Trophoblast cell (in vitro differentiated cells and primary cell): ENCODE results near the gene PHF5A. TPM values are rescaled to one million over a fixed set of nuclear protein-coding genes. Genes with fewer than 3 reads are reported as not detected.
A peak's percentile ranks its signal among the peaks of the same experiment; 100 is the strongest.

Source experiments
- DNase-seq, 2 donors: peaks; one replicate each; pipeline ENCODE4 v3.0.0-alpha.2; 2016
- H2AFZ ChIP-seq: 2 replicates; pipeline ENCODE4 v1.6.1; 2013; ENCODE audit warnings: low read length, moderate library complexity, mild to moderate bottlenecking; ENCODE audit not compliant: insufficient read depth, poor library complexity
- H2AK5ac ChIP-seq: 2 replicates; pipeline ENCODE4 v1.6.1; 2013; ENCODE audit warnings: mild to moderate bottlenecking, low read length
- H2BK120ac ChIP-seq: 2 replicates; pipeline ENCODE4 v1.6.1; 2013; ENCODE audit warnings: low read length, mild to moderate bottlenecking, moderate library complexity; ENCODE audit not compliant: insufficient read depth, poor library complexity
- H2BK12ac ChIP-seq: 2 replicates; pipeline ENCODE4 v1.6.1; 2013; ENCODE audit warnings: mild to moderate bottlenecking, low read length, moderate library complexity
- H2BK5ac ChIP-seq: 2 replicates; pipeline ENCODE4 v1.6.1; 2013; ENCODE audit warnings: low read length, low read depth, moderate library complexity, mild to moderate bottlenecking; ENCODE audit not compliant: poor library complexity
- H3K14ac ChIP-seq: 2 replicates; pipeline ENCODE4 v1.6.1; 2013; ENCODE audit warnings: mild to moderate bottlenecking, low read length
- H3K18ac ChIP-seq: 2 replicates; pipeline ENCODE4 v1.6.1; 2013; ENCODE audit warnings: mild to moderate bottlenecking, low read length
- H3K23ac ChIP-seq: 2 replicates; pipeline ENCODE4 v1.6.1; 2013; ENCODE audit warnings: low read length
- H3K27ac ChIP-seq: 2 replicates; pipeline ENCODE4 v1.5.1; 2013; ENCODE audit warnings: low read depth, mild to moderate bottlenecking, inconsistent platforms, low read length, moderate library complexity
- H3K27me3 ChIP-seq: 2 replicates; pipeline ENCODE4 v1.6.1; 2013; ENCODE audit warnings: inconsistent platforms, mild to moderate bottlenecking, low read length, moderate library complexity; ENCODE audit not compliant: insufficient read depth
- H3K36me3 ChIP-seq, 2 experiments: 1 replicate in 1 of 2; 2 replicates in 1 of 2; pipeline ENCODE4 v1.6.1; 2013; ENCODE audit warnings: low read length in 2 of 2, mild to moderate bottlenecking in 2 of 2, moderate library complexity in 1 of 2; ENCODE audit not compliant: insufficient read depth in 2 of 2, control insufficient read depth in 1 of 2
- H3K4ac ChIP-seq: 2 replicates; pipeline ENCODE4 v1.6.1; 2013; ENCODE audit warnings: low read depth, mild to moderate bottlenecking, low read length, moderate library complexity
- H3K4me1 ChIP-seq, 2 experiments: 1 replicate in 1 of 2; 2 replicates in 1 of 2; pipeline ENCODE4 v1.6.1; 2013; ENCODE audit warnings: low read length in 2 of 2, mild to moderate bottlenecking in 2 of 2, moderate library complexity in 1 of 2; ENCODE audit not compliant: insufficient read depth in 2 of 2, control insufficient read depth in 1 of 2
- H3K4me2 ChIP-seq: 2 replicates; pipeline ENCODE4 v1.6.1; 2013; ENCODE audit warnings: inconsistent platforms, mild to moderate bottlenecking, low read length, moderate library complexity
- H3K4me3 ChIP-seq: 2 replicates; pipeline ENCODE4 v1.5.1; 2013; ENCODE audit warnings: mild to moderate bottlenecking, low read depth, low read length, inconsistent platforms
- H3K79me1 ChIP-seq: one replicate; pipeline ENCODE4 v1.6.1; 2013; ENCODE audit warnings: low read length
- H3K79me2 ChIP-seq: 2 replicates; pipeline ENCODE4 v1.6.1; 2013; ENCODE audit warnings: low read length, mild to moderate bottlenecking; ENCODE audit not compliant: control insufficient read depth, insufficient read depth, poor library complexity
- H3K9ac ChIP-seq: 2 replicates; pipeline ENCODE4 v1.6.1; 2013; ENCODE audit warnings: mild to moderate bottlenecking, low read length
- H3K9me3 ChIP-seq: 2 replicates; pipeline ENCODE4 v1.6.1; 2013; ENCODE audit warnings: low read depth, mild to moderate bottlenecking, control low read depth, inconsistent platforms, low read length; ENCODE audit not compliant: insufficient read depth
- H4K12ac ChIP-seq: 2 replicates; pipeline ENCODE4 v1.6.1; 2013; ENCODE audit warnings: low read depth, mild to moderate bottlenecking, low read length, moderate library complexity
- H4K8ac ChIP-seq: 2 replicates; pipeline ENCODE4 v1.6.1; 2013; ENCODE audit warnings: low read depth, mild to moderate bottlenecking, low read length, moderate library complexity
- H4K91ac ChIP-seq: one replicate; pipeline ENCODE4 v1.6.1; 2013; ENCODE audit warnings: low read depth, mild to moderate bottlenecking, low read length, moderate library complexity
- WGBS: extraction: QIAGEN DNeasy Blood & Tissue Kit; methylation state at CpG from one replicate; pipeline ENCODE4 v1.1.7; 2013; ENCODE audit warnings: missing lambda C conversion rate; ENCODE audit not compliant: insufficient read length, insufficient coverage; ENCODE audit errors: extremely low coverage; 5-methylcytosine and 5-hydroxymethylcytosine counted together
- polyA plus RNA-seq: library from polyadenylated mRNA; stranded (reverse); fragments of 200-250 nt; gene quantifications from 2 replicates; pipeline ENCODE4 v1.2.3, GENCODE V29; 2013

PHF5A gene
- 46.3 and 48.1 TPM in 2 replicates for polyA plus RNA-seq

GRCh38 chr22:41468381-41469217, at the start of gene PHF5A, which contains the start of gene ACO2:
Gene PHF5A (minus strand): TSS chr22:41468692. CDS start chr22:41468653, 39 bp downstream.
Gene ACO2 (plus strand): TSS chr22:41469117. CDS start chr22:41469147, 30 bp downstream.
- Histone ChIP-seq H4K91ac (peak within 1 kb of the TSS; percentile 93), H3K79me2 (peaks cover 8% of the 10 kb centered on the region), H3K79me1 (peaks cover 9% of the 10 kb centered on the region), H3K4me3 (peak within 1 kb of the TSS; percentile 93), H3K4ac (peak within 1 kb of the TSS; percentile 98), H2BK120ac (peak within 1 kb of the TSS; percentile 76), H3K27ac (peak within 1 kb of the TSS; percentile 65), H3K18ac (peak within 1 kb of the TSS; percentile 87), H3K23ac (no peak within 1 kb of the TSS), H2BK12ac (no peak within 1 kb of the TSS), H3K4me1 (peaks cover 4 to 10% of the 10 kb centered on the region in 2 experiments), H4K8ac (peak within 1 kb of the TSS; percentile 98), H3K4me2 (peak within 1 kb of the TSS; percentile 91), H4K12ac (peak within 1 kb of the TSS; percentile 89), H3K36me3 (peaks cover 16 to 28% of the 10 kb centered on the region in 2 experiments), H3K9me3 (no peaks in the 10 kb centered on the region), H3K14ac (peak within 1 kb of the TSS; percentile 91), H2AFZ (peak within 1 kb of the TSS; percentile 92), H2BK5ac (peak within 1 kb of the TSS; percentile 93), H3K27me3 (no peaks in the 10 kb centered on the region), H2AK5ac (peak within 1 kb of the TSS; percentile 85), H3K9ac (peak within 1 kb of the TSS; percentile 82)
- WGBS: no CpG with 5 or more reads among the region's 51 CpGs
- peak; percentile 98 to 100 for DNase-seq

GRCh38 chr22:41518048-41518347, 49.5 kb upstream of the PHF5A start:
- H2BK120ac ChIP-seq: no peak overlapping the region
- no peak overlapping the region for H2AFZ ChIP-seq
- H4K8ac ChIP-seq: no peak overlapping the region
- no peak overlapping the region for H3K4ac ChIP-seq
- WGBS: no CpG with 5 or more reads among the region's 7 CpGs
- no peak overlapping the region for H2AK5ac ChIP-seq
- no peak overlapping the region for H3K4me3 ChIP-seq
- H3K4me2 ChIP-seq: no peak overlapping the region
- H3K79me1 ChIP-seq: no peaks in the 10 kb centered on the region
- no peak for DNase-seq
- H3K23ac ChIP-seq: no peak overlapping the region
- H4K91ac ChIP-seq: no peak overlapping the region
- H2BK12ac ChIP-seq: no peak overlapping the region
- peaks cover 4% of the 10 kb centered on the region in 2 experiments for H3K4me1 ChIP-seq
- H3K14ac ChIP-seq: no peak overlapping the region
- no peaks in the 10 kb centered on the region for H3K9me3 ChIP-seq
- H3K27ac ChIP-seq: no peak overlapping the region
- no peak overlapping the region for H3K18ac ChIP-seq
- H3K36me3 ChIP-seq: peaks cover 51 to 54% of the 10 kb centered on the region in 2 experiments
- H3K79me2 ChIP-seq: no peaks in the 10 kb centered on the region
- H3K27me3 ChIP-seq: no peaks in the 10 kb centered on the region
- no peak overlapping the region for H3K9ac ChIP-seq
- no peak overlapping the region for H2BK5ac ChIP-seq
- no peak overlapping the region for H4K12ac ChIP-seq

- Histone ChIP-seq H3K79me1 (peaks cover 3% of the 10 kb centered on the region), H3K4me2 (no peak overlapping the region), H4K12ac (no peak overlapping the region), H3K27ac (no peak overlapping the region), H3K9me3 (no peaks in the 10 kb centered on the region), H3K18ac (no peak overlapping the region), H3K14ac (no peak overlapping the region), H2BK120ac (no peak overlapping the region), H3K4ac (no peak overlapping the region), H2BK5ac (no peak overlapping the region), H3K79me2 (no peaks in the 10 kb centered on the region), H4K8ac (no peak overlapping the region), H3K36me3 (peaks cover 51 to 52% of the 10 kb centered on the region in 2 experiments), H3K23ac (no peak overlapping the region), H3K9ac (no peak overlapping the region), H3K4me1 (peaks cover 10% of the 10 kb centered on the region in 2 experiments), H3K27me3 (no peaks in the 10 kb centered on the region), H3K4me3 (no peak overlapping the region), H2AFZ (no peak overlapping the region), H4K91ac (no peak overlapping the region), H2AK5ac (no peak overlapping the region), H2BK12ac (no peak overlapping the region)
- WGBS: no CpG with 5 or more reads among the region's 22 CpGs
- peak; percentile 33 to 80 for DNase-seq
Measured at GRCh38 chr22:41517172-41518047, 48.9 kb upstream of the PHF5A start.

GRCh38 chr22:41516462-41516861, 48.0 kb upstream of the PHF5A start:
- H3K4me2 ChIP-seq: no peak overlapping the region
- no peak overlapping the region for H3K9ac ChIP-seq
- no peak overlapping the region for H3K18ac ChIP-seq
- no peak overlapping the region for H3K27ac ChIP-seq
- H4K12ac ChIP-seq: no peak overlapping the region
- H2AK5ac ChIP-seq: no peak overlapping the region
- H2AFZ ChIP-seq: no peak overlapping the region
- no peaks in the 10 kb centered on the region for H3K79me2 ChIP-seq
- no peaks in the 10 kb centered on the region for H3K9me3 ChIP-seq
- H3K36me3 ChIP-seq: peaks cover 53 to 55% of the 10 kb centered on the region in 2 experiments
- H2BK120ac ChIP-seq: no peak overlapping the region
- H4K8ac ChIP-seq: no peak overlapping the region
- H3K4me1 ChIP-seq: peaks cover 12% of the 10 kb centered on the region in 2 experiments
- WGBS: no CpG with 5 or more reads among the region's 8 CpGs
- DNase-seq: no peak
- no peak overlapping the region for H3K4me3 ChIP-seq
- H3K79me1 ChIP-seq: peaks cover 4% of the 10 kb centered on the region
- H3K23ac ChIP-seq: no peak overlapping the region
- no peaks in the 10 kb centered on the region for H3K27me3 ChIP-seq
- H3K14ac ChIP-seq: no peak overlapping the region
- H3K4ac ChIP-seq: no peak overlapping the region
- no peak overlapping the region for H2BK12ac ChIP-seq
- H2BK5ac ChIP-seq: no peak overlapping the region
- no peak overlapping the region for H4K91ac ChIP-seq
